Measurements from ENCODE around the gene ARHGAP40. TPM values are rescaled to one million over a fixed set of nuclear protein-coding genes. Genes with fewer than 3 reads are reported as not detected.

ARHGAP40 gene
- total and polyA plus RNA-seq, 2 of the 13 experiments (the other 11 are each of a cell fraction or from before 2014, with no cell fraction given) = 0.75 to 2.1 TPM

DNA sequence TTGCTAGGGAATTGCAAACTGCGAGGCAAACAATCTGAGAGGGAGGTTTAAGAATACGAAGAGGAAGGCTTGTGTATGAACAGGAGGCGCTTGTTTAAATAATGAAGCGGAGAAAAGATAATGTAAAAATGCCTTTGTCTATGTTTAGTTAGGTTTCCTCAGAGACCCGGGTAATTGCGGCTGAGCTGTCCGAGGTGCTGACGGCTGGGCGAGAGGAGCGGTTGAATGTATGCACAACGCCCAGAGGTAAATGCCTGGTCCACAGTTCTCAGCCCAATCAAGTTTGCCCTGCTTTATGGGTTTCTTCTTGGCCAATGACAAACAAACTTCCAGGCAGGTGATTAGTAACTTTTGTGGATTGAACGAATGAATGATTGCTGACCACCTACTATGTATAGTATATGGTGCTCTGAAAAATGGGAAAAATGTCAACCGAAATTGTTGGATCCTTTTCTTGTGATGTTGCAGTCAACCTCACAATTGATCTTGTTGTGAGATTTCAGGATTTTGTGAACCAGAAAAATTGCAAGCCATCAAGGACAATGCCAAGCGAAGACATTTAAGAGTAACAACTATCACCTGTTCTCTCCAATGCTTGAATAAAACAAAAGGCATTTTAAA is 84.4 kb downstream of the ARHGAP40 start (continued):
- TF ChIP-seq GABPB1 (CRISPR knock-in tag; IDR thresholded peaks at IDR 0.05) (peak; percentile 41; the same call in 1 of the 2 replicates), ATF1 (CRISPR knock-in tag; IDR thresholded peaks at IDR 0.05) (0 out of 2 replicates have a peak, but pooled peaks have one; percentile 15), ZNF343 (CRISPR knock-in tag; IDR thresholded peaks at IDR 0.05) (peak; percentile 86), JARID2 (CRISPR knock-in tag; IDR thresholded peaks at IDR 0.05; ENCODE audit: insufficient replicate concordance) (no peak), MED1 (CRISPR knock-in tag; IDR thresholded peaks at IDR 0.05) (peak; percentile 77), ZNF570 (CRISPR knock-in tag; IDR thresholded peaks at IDR 0.05; ENCODE audit: borderline replicate concordance) (0 out of 2 replicates have a peak, but pooled peaks have one; percentile 63), ZNF891 (CRISPR knock-in tag; IDR thresholded peaks at IDR 0.05) (peak; percentile 57; the same call in 1 of the 2 replicates), POLR2AphosphoS2 (IDR thresholded peaks at IDR 0.05; ENCODE audit: low read depth, low read length) (no peak), ZNF768 (CRISPR knock-in tag; IDR thresholded peaks at IDR 0.05) (no peak), SOX5 (CRISPR knock-in tag; IDR thresholded peaks at IDR 0.05; ENCODE audit: borderline replicate concordance) (peak; percentile 77), ZNF816 (CRISPR knock-in tag; IDR thresholded peaks at IDR 0.05; ENCODE audit: borderline replicate concordance) (peak; percentile 62; the same call in 1 of the 2 replicates), AHR (CRISPR knock-in tag; IDR thresholded peaks at IDR 0.05) (peak; percentile 98), ELF3 (CRISPR knock-in tag; IDR thresholded peaks at IDR 0.05) (peak; percentile 95), ZNF20 (CRISPR knock-in tag; IDR thresholded peaks at IDR 0.05) (peak; percentile 86; the same call in 1 of the 2 replicates)
- TF ChIP-seq, protein P1, sequence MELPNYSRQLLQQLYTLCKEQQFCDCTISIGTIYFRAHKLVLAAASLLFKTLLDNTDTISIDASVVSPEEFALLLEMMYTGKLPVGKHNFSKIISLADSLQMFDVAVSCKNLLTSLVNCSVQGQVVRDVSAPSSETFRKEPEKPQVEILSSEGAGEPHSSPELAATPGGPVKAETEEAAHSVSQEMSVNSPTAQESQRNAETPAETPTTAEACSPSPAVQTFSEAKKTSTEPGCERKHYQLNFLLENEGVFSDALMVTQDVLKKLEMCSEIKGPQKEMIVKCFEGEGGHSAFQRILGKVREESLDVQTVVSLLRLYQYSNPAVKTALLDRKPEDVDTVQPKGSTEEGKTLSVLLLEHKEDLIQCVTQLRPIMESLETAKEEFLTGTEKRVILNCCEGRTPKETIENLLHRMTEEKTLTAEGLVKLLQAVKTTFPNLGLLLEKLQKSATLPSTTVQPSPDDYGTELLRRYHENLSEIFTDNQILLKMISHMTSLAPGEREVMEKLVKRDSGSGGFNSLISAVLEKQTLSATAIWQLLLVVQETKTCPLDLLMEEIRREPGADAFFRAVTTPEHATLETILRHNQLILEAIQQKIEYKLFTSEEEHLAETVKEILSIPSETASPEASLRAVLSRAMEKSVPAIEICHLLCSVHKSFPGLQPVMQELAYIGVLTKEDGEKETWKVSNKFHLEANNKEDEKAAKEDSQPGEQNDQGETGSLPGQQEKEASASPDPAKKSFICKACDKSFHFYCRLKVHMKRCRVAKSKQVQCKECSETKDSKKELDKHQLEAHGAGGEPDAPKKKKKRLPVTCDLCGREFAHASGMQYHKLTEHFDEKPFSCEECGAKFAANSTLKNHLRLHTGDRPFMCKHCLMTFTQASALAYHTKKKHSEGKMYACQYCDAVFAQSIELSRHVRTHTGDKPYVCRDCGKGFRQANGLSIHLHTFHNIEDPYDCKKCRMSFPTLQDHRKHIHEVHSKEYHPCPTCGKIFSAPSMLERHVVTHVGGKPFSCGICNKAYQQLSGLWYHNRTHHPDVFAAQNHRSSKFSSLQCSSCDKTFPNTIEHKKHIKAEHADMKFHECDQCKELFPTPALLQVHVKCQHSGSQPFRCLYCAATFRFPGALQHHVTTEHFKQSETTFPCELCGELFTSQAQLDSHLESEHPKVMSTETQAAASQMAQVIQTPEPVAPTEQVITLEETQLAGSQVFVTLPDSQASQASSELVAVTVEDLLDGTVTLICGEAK (IDR thresholded peaks at IDR 0.05) = no peak
- TF ChIP-seq, protein P1 (CRISPR knock-in tag; IDR thresholded peaks at IDR 0.05) = peak; percentile 67; the same call in 1 of the 2 replicates
- TF ChIP-seq, protein P2, sequence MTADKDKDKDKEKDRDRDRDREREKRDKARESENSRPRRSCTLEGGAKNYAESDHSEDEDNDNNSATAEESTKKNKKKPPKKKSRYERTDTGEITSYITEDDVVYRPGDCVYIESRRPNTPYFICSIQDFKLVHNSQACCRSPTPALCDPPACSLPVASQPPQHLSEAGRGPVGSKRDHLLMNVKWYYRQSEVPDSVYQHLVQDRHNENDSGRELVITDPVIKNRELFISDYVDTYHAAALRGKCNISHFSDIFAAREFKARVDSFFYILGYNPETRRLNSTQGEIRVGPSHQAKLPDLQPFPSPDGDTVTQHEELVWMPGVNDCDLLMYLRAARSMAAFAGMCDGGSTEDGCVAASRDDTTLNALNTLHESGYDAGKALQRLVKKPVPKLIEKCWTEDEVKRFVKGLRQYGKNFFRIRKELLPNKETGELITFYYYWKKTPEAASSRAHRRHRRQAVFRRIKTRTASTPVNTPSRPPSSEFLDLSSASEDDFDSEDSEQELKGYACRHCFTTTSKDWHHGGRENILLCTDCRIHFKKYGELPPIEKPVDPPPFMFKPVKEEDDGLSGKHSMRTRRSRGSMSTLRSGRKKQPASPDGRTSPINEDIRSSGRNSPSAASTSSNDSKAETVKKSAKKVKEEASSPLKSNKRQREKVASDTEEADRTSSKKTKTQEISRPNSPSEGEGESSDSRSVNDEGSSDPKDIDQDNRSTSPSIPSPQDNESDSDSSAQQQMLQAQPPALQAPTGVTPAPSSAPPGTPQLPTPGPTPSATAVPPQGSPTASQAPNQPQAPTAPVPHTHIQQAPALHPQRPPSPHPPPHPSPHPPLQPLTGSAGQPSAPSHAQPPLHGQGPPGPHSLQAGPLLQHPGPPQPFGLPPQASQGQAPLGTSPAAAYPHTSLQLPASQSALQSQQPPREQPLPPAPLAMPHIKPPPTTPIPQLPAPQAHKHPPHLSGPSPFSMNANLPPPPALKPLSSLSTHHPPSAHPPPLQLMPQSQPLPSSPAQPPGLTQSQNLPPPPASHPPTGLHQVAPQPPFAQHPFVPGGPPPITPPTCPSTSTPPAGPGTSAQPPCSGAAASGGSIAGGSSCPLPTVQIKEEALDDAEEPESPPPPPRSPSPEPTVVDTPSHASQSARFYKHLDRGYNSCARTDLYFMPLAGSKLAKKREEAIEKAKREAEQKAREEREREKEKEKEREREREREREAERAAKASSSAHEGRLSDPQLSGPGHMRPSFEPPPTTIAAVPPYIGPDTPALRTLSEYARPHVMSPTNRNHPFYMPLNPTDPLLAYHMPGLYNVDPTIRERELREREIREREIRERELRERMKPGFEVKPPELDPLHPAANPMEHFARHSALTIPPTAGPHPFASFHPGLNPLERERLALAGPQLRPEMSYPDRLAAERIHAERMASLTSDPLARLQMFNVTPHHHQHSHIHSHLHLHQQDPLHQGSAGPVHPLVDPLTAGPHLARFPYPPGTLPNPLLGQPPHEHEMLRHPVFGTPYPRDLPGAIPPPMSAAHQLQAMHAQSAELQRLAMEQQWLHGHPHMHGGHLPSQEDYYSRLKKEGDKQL (CRISPR knock-in tag; IDR thresholded peaks at IDR 0.05; ENCODE audit: low read depth) = no peak
